Fibroblast of pulmonary artery (primary cell): ENCODE measurements around the gene LGI4.

Experiments used
- DNase-seq: peaks from one replicate; pipeline ENCODE4 v3.0.0-alpha.2; 2010; ENCODE audit warnings: low read depth
- H3K4me3 ChIP-seq: replicated peaks from 2 replicates; pipeline ENCODE4 v1.5.1; 2011; ENCODE audit warnings: low read depth, mild to moderate bottlenecking, control low read depth, low read length, moderate library complexity
- TF ChIP-seq, protein P1 (sequence below): IDR thresholded peaks from 2 replicates; pipeline ENCODE4 v1.5.1; 2011; ENCODE audit warnings: mild to moderate bottlenecking, control low read depth, low read length, inconsistent platforms; ENCODE audit errors: missing control alignments

Gene LGI4

DNA sequence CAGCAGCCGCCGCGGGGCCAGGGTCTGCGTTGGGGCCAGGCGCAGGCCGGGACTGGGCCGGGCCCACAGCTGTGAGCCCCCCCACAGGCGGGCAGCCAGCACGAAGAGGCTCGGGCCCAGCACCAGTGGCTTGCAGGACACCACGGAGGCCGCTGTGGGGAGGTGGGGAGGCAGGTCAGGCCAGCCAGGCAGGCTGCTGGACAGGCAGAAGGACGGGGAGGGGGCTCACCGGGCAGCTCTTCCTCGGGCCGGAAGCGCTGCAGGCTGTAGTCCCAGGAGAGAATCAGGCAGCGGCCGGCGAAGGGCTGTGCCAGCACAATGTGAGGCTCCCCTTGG, 8.3 kb downstream of the LGI4 start:
- DNase-seq = no peak
- TF ChIP-seq, protein P1, sequence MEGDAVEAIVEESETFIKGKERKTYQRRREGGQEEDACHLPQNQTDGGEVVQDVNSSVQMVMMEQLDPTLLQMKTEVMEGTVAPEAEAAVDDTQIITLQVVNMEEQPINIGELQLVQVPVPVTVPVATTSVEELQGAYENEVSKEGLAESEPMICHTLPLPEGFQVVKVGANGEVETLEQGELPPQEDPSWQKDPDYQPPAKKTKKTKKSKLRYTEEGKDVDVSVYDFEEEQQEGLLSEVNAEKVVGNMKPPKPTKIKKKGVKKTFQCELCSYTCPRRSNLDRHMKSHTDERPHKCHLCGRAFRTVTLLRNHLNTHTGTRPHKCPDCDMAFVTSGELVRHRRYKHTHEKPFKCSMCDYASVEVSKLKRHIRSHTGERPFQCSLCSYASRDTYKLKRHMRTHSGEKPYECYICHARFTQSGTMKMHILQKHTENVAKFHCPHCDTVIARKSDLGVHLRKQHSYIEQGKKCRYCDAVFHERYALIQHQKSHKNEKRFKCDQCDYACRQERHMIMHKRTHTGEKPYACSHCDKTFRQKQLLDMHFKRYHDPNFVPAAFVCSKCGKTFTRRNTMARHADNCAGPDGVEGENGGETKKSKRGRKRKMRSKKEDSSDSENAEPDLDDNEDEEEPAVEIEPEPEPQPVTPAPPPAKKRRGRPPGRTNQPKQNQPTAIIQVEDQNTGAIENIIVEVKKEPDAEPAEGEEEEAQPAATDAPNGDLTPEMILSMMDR = no peak
- H3K4me3 ChIP-seq = no peak overlapping the region

DNA sequence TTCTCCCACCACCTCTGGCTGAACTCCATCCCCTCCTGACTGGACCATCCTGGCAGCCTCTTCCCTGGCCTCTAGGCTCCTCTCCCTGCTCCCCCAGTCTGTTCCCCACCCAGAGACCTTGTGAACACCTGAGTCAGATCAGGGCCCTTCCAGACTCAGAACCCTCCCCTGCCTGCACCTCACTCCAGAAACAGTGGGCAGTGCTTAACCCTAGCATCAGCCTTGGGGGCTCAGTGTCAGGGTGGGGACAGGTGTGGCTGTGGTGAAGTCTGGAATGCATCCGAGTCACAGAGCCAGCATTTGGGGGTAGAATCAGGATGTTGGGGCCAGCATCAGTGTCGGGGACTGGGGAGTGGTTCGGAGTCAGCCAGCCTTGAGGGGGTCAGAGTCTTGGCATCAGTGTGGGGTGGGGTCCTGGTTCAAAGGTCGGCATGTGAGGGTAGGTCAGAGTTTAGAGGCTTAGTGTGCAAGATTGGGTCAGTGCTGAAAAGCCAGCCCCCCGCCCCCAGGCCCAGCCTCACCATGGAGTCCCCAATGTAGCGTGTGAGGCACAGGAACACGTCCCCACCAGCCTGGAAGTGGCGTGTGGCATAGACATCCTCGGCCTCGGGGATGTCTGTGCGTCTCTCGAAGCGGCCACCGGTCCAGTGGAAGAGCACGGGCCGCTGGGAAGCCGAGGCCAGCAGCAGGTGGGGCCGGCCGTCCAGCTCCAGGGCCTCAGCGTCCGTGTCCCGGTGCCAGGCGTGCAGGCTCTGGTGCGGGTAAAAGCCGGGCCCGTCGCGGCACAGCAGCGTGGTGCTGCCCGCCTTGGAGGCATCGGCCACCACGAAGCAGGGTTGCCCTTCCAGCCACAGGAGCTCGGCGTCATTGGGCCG, 8.9 kb downstream of the LGI4 start:
- no peak for DNase-seq
- H3K4me3 ChIP-seq = no peak overlapping the region
- TF ChIP-seq, protein P1 = no peak

DNA sequence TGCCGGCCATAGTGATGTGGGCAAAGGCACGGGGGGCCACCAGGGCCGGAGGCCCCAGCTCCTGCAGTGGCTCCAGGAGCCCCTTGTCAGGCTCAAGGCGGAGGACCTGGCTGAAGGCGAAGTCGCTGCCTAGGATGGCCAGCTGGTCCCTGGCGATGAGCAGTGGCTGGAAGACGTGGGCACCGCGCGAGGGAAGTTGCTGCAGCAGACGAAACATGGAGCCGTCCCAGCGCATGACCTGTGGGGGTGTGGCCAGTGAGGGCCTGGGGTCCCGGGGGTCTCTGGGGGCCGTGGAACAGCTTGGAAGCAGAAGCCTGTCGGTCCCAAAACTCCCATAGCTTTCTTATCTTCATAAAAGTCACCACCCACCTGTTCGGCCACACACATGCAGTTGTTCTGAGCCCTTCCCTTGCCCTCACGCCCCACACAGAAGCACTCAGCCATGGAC, 9.6 kb downstream of the LGI4 start:
- H3K4me3 ChIP-seq = no peak overlapping the region
- TF ChIP-seq, protein P1 = no peak
- no peak for DNase-seq

DNA sequence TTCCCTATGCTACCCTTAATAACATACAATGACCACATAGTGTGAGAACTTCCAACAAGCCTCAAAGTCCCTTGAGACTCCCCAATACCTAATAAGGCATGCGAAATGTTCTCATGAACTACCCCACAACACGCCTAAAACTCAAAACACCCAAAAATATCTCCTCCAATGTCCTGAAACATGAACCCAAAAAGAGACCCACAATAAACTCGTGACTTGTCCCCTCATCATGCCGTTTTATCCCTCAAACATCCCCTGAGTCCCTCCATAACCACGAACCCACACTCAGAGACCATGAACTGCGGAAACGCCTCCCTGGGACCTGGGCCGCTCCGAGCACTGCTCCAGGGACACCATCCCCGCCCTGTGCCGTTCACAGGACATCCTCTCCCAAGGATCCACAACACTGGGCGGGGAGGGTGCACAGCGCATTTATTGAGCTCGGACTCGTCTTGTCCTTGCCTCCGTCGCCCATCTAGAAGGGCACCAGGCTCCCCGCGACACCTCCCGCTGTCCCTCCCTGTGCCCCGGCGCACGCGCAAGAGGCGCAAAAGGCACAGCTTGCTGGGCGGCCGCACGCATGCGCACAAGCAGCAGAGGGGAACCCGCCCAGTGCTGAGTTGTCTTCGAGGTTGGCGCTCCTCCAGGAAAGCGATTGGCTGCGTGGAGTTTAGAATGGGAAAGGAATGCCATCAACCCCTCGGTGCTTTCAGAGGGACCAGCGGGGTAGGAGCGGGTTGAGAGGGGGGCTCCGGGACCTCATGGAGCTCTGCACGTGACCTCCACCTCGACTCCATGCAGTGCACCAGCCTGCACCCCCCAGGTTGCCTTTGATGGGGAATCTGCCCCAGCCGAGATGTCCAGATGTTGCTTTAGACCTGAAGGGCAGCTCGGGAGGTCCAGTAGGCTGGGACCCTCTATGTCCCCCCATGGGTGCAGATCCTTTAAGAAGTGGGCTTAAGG, 10.5 kb downstream of the LGI4 start:
- peak; percentile 93 for DNase-seq
- H3K4me3 ChIP-seq = peak overlapping the region; percentile 73
- TF ChIP-seq, protein P1 = no peak

DNA sequence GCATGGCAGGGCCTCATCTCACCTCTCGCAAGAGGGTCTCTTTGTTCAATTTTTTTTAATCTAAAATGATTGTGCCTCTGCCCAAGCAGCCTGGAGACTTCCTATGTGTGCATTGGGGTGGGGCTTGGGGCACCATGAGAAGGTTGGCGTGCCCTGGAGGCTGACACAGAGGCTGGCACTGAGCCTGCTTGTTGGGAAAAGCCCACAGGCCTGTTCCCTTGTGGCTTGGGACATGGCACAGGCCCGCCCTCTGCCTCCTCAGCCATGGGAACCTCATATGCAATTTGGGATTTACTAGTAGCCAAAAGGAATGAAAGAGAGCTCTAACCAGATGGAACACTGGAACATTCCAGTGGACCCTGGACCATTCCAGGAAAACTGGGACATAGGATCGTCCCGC, 11.3 kb downstream of the LGI4 start:
- peak overlapping the region; percentile 73 for H3K4me3 ChIP-seq
- DNase-seq = no peak
- TF ChIP-seq, protein P1 = no peak

DNA sequence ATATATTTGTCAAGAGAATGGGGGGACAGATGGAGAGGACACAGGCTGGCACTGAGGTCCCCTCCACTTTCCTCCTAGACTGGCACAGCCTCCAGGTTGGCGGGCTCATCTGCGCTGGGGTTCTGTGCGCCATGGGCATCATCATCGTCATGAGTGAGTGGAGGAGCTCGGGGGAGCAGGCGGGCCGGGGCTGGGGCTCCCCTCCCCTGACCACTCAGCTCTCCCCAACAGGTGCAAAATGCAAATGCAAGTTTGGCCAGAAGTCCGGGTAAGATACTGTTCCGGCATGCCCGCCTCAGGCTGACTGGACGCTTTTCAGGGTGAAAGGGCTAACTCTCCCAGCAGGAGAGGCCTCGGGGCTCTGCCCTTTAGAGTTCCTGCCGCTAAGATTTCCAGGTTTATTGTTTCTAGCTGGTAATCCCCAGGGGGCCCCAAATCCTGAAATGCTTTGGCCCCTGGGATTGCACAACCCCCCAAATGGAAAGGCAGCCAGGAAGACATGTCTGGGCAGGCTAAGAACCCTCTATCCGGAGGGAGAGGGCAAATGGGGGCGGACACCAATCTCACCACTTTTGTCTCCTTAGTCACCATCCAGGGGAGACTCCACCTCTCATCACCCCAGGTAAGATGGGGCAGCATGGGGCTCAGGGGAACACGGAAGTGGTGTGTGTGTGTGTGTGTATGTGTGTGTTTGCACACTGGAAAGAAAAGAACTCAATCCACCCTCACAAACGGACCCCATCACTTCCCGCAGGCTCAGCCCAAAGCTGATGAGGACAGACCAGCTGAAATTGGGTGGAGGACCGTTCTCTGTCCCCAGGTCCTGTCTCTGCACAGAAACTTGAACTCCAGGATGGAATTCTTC, 11.9 kb downstream of the LGI4 start:
- TF ChIP-seq, protein P1 = no peak
- H3K4me3 ChIP-seq = no peak overlapping the region
- DNase-seq = no peak
